HepG2 (cell line): ENCODE measurements around the gene ALDH1L2. TPM values are rescaled to one million over a fixed set of nuclear protein-coding genes. Genes with fewer than 3 reads are reported as not detected.

Source experiments
- ATF1 ChIP-seq: IDR thresholded peaks from 2 replicates; pipeline ENCODE4 v1.6.1; 2016; ENCODE audit warnings: mild to moderate bottlenecking, control low read depth
- CENPX ChIP-seq: sonication (generic); formaldehyde crosslinking; IDR thresholded peaks from 2 replicates; pipeline ENCODE4 v1.9.0; 2021; ENCODE audit warnings: mild to moderate bottlenecking, missing genetic modification reagents, moderate library complexity
- IRX3 ChIP-seq: sonication (generic); formaldehyde crosslinking; IDR thresholded peaks from 2 replicates; pipeline ENCODE4 v1.8.1; 2023; ENCODE audit warnings: mild to moderate bottlenecking, low read depth, missing genetic modification reagents, borderline replicate concordance
- KAT8 ChIP-seq: IDR thresholded peaks from 2 replicates; pipeline ENCODE4 v1.6.1; 2016; ENCODE audit warnings: missing genetic modification reagents, missing compliant biosample characterization
- MED13 ChIP-seq: sonication (generic); formaldehyde crosslinking; IDR thresholded peaks from 2 replicates; pipeline ENCODE4 v1.5.0; 2020; ENCODE audit warnings: missing genetic modification reagents
- NFRKB ChIP-seq: fragments of 450-650 bp; IDR thresholded peaks from 2 replicates; pipeline ENCODE4 v1.6.1; 2017
- PHF21A ChIP-seq: sonication (generic); formaldehyde crosslinking; IDR thresholded peaks from 2 replicates; pipeline ENCODE4 v1.5.0; 2020; ENCODE audit warnings: mild to moderate bottlenecking, missing genetic modification reagents
- SOX13 ChIP-seq, 3 experiments: fragments of 450-650 bp in 1 of 3; sonication (generic) in 1 of 3; formaldehyde crosslinking in 1 of 3; IDR thresholded peaks in 2 of 3; conservative IDR thresholded peaks in 1 of 3; 2 replicates each; pipeline versions ENCODE4 v1.5.0 to v1.6.1; 2016 to 2020; ENCODE audit warnings: antibody characterized with exemption in 1 of 3, mild to moderate bottlenecking in 1 of 3, missing compliant biosample characterization in 1 of 3, missing genetic modification reagents in 1 of 3, moderate library complexity in 1 of 3
- SRSF1 ChIP-seq: fragments of 200-400 bp; formaldehyde crosslinking; optimal IDR thresholded peaks from 2 replicates; pipeline ENCODE3; 2017; ENCODE audit warnings: mild to moderate bottlenecking, low read depth, low read length, moderate library complexity
- TBL1XR1 ChIP-seq: fragments of 150-350 bp; IDR thresholded peaks from 2 replicates; pipeline ENCODE4 v1.6.1; 2014; ENCODE audit warnings: borderline replicate concordance, low read length; ENCODE audit not compliant: partially characterized antibody
- TCF7L2 ChIP-seq: IDR thresholded peaks from 2 replicates; pipeline ENCODE4 v1.6.1; 2011; ENCODE audit warnings: mild to moderate bottlenecking, low read depth, low read length, moderate library complexity
- ZBTB2 ChIP-seq: sonication (generic); formaldehyde crosslinking; IDR thresholded peaks from 2 replicates; pipeline ENCODE4 v1.8.0; 2022; ENCODE audit warnings: low read depth, missing genetic modification reagents
- ZBTB25 ChIP-seq: IDR thresholded peaks from 2 replicates; pipeline ENCODE4 v1.6.1; 2018; ENCODE audit warnings: missing genetic modification reagents
- ZIK1 ChIP-seq: sonication (generic); formaldehyde crosslinking; IDR thresholded peaks from 2 replicates; pipeline ENCODE4 v1.5.0; 2020; ENCODE audit warnings: mild to moderate bottlenecking, low read depth, missing genetic modification reagents, borderline replicate concordance
- ZNF121 ChIP-seq: sonication (generic); formaldehyde crosslinking; IDR thresholded peaks from 2 replicates; pipeline ENCODE4 v1.5.0; 2020; ENCODE audit warnings: mild to moderate bottlenecking, missing genetic modification reagents
- ZNF350 ChIP-seq: sonication (generic); formaldehyde crosslinking; IDR thresholded peaks from 2 replicates; pipeline ENCODE4 v1.4.0; 2020; ENCODE audit warnings: mild to moderate bottlenecking, low read depth, missing genetic modification reagents, borderline replicate concordance
- ZNF605 ChIP-seq: sonication (generic); formaldehyde crosslinking; IDR thresholded peaks from 2 replicates; pipeline ENCODE4 v1.8.0; 2022; ENCODE audit warnings: mild to moderate bottlenecking, missing genetic modification reagents
- polyA plus RNA-seq, 8 experiments: library from polyadenylated mRNA; depleted of rRNA in 3 of 8; stranded (reverse) in 7 of 8; unstranded in 1 of 8; fragments of >200 nt; fragmentation: Illumina TruSeq in 4 of 8; extraction: Trizol in 4 of 8; gene quantifications; 2 replicates each; pipeline versions ENCODE4 v1.2.1 to v1.2.3, GENCODE V29; 2011 to 2016; ENCODE audit warnings: low read depth in 4 of 8, missing spikeins in 1 of 8, mixed read lengths in 1 of 8; ENCODE audit not compliant: insufficient read depth in 1 of 8
- total RNA-seq, 5 experiments: library from RNA; depleted of rRNA; stranded (reverse); fragments of >200 nt; fragmentation: Illumina TruSeq; extraction: Trizol; gene quantifications; 2 replicates each; pipeline ENCODE4 v1.2.3, GENCODE V29; 2016; ENCODE audit warnings: low read depth in 1 of 5

Gene ALDH1L2
- total and polyA plus RNA-seq, 2 of the 13 experiments (the other 11 are each of a cell fraction or from before 2014, with no cell fraction given): 0.40 to 4.6 TPM

GRCh38 chr12:105107494-105108371 lies 23.5 kb upstream of the ALDH1L2 start, which contains the start of gene WASHC4 (continued):
- peak; percentile 83 for TF ChIP-seq ZBTB2
- TF ChIP-seq ZBTB25 (CRISPR knock-in tag): peak; percentile 52; the same call in 1 of the 2 replicates
- peak; percentile 31; the same call in 1 of the 2 replicates for TF ChIP-seq SOX13 (IDR thresholded peaks at IDR 0.05)
- TF ChIP-seq SOX13 (CRISPR knock-in tag; conservative IDR thresholded peaks at IDR 0.05 in 1 of 2, IDR thresholded peaks at IDR 0.05 in 1 of 2): peak in 1 of 2 experiments; percentile 37; a peak in 1 of 4 replicates
- TF ChIP-seq TBL1XR1: no peak
- peak; percentile 92 for TF ChIP-seq ZIK1
- TF ChIP-seq MED13 (CRISPR knock-in tag): no peak
- peak; percentile 86 for TF ChIP-seq KAT8 (CRISPR knock-in tag)
- no peak for TF ChIP-seq TCF7L2
- TF ChIP-seq ZNF121 (CRISPR knock-in tag): peak; percentile 65; the same call in 1 of the 2 replicates
- no peak for TF ChIP-seq NFRKB
- peak; percentile 79; the same call in 1 of the 2 replicates for TF ChIP-seq ZNF605 (CRISPR knock-in tag)
- TF ChIP-seq SRSF1: peak; percentile 53
- TF ChIP-seq ATF1: no peak
- no peak for TF ChIP-seq CENPX (CRISPR knock-in tag)
- peak; percentile 77; the same call in 1 of the 2 replicates for TF ChIP-seq ZNF350 (CRISPR knock-in tag)
- TF ChIP-seq PHF21A (CRISPR knock-in tag): peak; percentile 59; the same call in 1 of the 2 replicates
- peak; percentile 77; the same call in 1 of the 2 replicates for TF ChIP-seq IRX3 (CRISPR knock-in tag)
